Caki2 (cell line): ENCODE measurements around the gene COL3A1. TPM values are rescaled to one million over a fixed set of nuclear protein-coding genes. Genes with fewer than 3 reads are reported as not detected.

Experiments
- DNase-seq: peaks from one replicate; pipeline ENCODE4 v3.0.0-alpha.2; 2015; ENCODE audit warnings: low read depth
- in situ Hi-C: cut with HindIII; loops from 2 replicates; pipeline ENCODE4 v1.10.0; 2016; ENCODE audit warnings: low sequenced_read_pairs, low pct_unique_long_range_greater_than_20kb, mixed read lengths
- total RNA-seq: library from RNA; depleted of rRNA; stranded (reverse); fragments of >200 nt; shearing (Covaris generic); gene quantifications from 2 replicates; pipeline ENCODE4 v1.2.3, GENCODE V29; 2014; ENCODE audit warnings: low replicate concordance; rRNA removed

COL3A1 gene
- total RNA-seq, 1 experiment from 2014 or later: 0.03 TPM

DNA sequence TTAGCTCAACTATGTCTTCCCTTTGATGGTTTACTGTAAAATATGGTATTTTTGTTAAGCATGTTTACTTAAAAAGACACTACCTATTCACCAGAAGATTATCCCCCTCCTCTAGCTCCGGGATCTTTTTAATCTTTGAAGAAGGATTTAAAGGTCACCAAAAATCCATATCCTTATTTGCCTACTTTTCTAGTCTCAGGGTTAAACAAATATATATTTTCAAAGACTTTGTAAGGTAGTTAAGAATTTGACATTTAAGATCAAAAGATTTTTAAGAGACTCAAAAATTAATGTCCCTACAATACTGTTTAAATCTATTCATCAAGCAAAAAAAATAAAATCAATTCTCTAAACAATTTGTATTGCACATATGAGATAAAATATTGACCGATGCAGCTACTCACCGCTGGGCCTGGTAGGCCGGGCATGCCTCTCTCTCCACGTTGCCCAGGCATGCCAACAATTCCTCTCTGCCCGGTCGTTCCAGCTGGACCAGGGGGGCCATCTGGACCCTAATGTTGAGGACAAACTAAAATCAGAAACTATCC, 76.1 kb downstream of the COL3A1 start:
- in situ Hi-C loops: no loop called here

DNA sequence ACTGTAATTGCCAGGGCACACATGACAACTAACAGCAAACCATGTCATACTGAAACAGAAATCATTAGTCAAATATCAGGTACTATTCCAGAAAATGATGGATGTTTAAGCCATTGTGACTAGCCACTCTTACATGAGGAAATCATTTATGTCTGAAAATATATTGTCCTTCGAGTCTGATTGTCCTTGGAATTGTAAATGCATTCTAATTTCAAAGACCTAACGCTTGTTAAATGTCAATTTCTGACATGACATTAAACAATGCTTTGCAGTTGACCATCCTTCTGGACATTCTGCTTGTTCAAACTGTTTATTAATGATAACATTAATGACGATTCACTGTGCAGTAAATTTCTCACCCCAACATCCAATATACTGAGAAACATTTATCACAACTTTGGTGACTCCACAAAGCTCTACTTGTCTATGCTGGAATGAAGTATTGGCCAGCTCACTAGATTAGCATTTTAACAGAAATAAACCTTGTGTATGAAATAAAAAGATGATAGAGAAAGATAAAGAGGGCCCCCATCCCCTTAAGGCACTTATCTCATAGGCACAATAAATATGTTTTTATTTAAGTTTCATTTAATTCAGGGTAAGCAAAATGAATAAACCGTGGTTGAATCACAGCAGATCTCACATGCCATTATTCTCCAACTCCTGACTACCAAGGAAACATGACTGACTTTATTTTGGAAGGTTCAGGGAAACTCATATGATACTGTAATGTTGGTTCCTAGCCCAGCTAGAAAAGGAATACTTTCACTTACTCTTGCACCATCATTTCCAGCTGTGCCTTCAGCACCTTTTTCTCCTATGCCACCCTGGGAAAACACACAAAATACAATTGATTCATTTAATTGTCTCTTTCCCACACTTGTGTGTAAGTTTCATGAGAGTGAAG, 82.3 kb downstream of the COL3A1 start:
- DNase-seq: no peak

More for the DNA sequence above, 76.1 kb downstream of the COL3A1 start:
- DNase-seq: no peak

DNA sequence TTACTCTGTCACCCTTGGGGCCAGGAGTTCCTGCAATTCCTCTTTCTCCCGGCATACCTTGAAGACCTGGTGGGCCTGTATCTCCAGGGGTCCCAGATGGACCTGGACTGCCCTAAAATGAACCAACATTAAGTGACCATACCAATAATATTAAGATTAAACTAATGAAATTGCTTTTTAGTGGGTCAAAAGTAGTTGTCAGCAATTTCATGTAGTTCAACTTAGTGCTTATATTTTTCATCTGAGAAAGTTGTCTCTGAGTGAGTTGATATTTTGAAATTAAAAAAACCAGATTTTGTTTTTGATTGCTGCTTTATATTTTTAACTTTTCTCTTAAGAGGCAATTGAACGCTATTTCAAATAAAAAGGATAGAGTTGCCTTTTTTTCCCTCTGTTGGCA, 83.1 kb downstream of the COL3A1 start:
- in situ Hi-C loops: no loop called here

More for the DNA sequence above, 82.3 kb downstream of the COL3A1 start:
- in situ Hi-C loops: no loop called here

DNA sequence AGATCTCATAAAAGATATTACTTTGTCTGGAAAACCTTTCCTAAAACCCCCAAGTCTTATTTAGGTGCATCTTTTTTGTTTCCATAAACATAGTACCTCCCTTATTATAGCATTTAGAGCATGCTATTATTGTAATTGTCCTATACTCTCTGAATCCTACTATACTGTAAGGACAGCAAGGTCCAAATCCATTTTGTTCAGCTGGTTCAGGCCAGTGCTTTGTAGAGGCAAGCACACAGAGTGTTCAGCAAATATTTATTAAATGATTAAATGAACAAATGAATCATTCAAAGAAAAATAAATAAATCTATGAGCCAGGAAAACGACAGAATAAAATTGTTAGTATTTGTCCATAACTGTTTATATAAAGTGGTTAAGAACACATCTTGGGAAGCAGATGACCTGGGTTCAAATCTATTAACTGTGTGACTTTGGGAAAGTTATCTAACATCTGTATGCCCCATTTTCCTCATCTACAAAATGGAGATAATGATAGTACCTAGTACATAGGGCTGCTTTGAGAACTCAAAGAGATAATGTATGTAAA, 86.0 kb downstream of the COL3A1 start:
- in situ Hi-C loops: no loop called here
- DNase-seq: no peak

More for the DNA sequence above, 83.1 kb downstream of the COL3A1 start:
- DNase-seq: no peak

Other genes with a start within 250 kb of the COL3A1 start
- gene COL5A2, start 205.4 kb downstream of the COL3A1 start, total RNA-seq: 2.0 and 3.0 TPM in 2 replicates